ENCODE data around the gene C2CD2.
"Not testable (repeated sequence)": the region's sequence is repeated elsewhere in the genome, so short reads cannot be mapped to it uniquely, and the experiment has no call there.

Gene C2CD2

GRCh38 chr21:41956926-41957729, 3.3 kb upstream of the C2CD2 start:
- no peak for DNase-seq

- DNase-seq: no peak
Measured at GRCh38 chr21:41955516-41955915, 1.7 kb upstream of the C2CD2 start.

- no peak for DNase-seq
Measured at GRCh38 chr21:41954654-41955499, 1.1 kb upstream of the C2CD2 start.

GRCh38 chr21:41953249-41953830, 478 bp downstream of the C2CD2 start:
- DNase-seq: no peak

GRCh38 chr21:41952568-41953248, 1.1 kb downstream of the C2CD2 start:
- no peak for DNase-seq

- DNase-seq: no peak
Measured at GRCh38 chr21:41951876-41952567, 1.8 kb downstream of the C2CD2 start.

- no peak for DNase-seq
Measured at GRCh38 chr21:41950941-41951351, 2.9 kb downstream of the C2CD2 start.

- DNase-seq: not testable (repeated sequence)
Measured at GRCh38 chr21:41949631-41950030, 4.2 kb downstream of the C2CD2 start.

- DNase-seq: no peak
Measured at GRCh38 chr21:41948901-41949300, 4.9 kb downstream of the C2CD2 start.

GRCh38 chr21:41948078-41948895, 5.5 kb downstream of the C2CD2 start:
- no peak for DNase-seq

GRCh38 chr21:41945982-41946381, 7.8 kb downstream of the C2CD2 start:
- DNase-seq: no peak

- no peak for DNase-seq
Measured at GRCh38 chr21:41943851-41944250, 10.0 kb downstream of the C2CD2 start.

- DNase-seq: no peak
Measured at GRCh38 chr21:41942457-41942856, 11.4 kb downstream of the C2CD2 start.

- no peak for DNase-seq
Measured at GRCh38 chr21:41941941-41942340, 11.9 kb downstream of the C2CD2 start.

- no peak for DNase-seq
Measured at GRCh38 chr21:41940431-41940830, 13.4 kb downstream of the C2CD2 start.

GRCh38 chr21:41939391-41939790, 14.4 kb downstream of the C2CD2 start:
- DNase-seq: no peak

GRCh38 chr21:41933313-41934079, 20.3 kb downstream of the C2CD2 start:
- no peak for DNase-seq

- DNase-seq: no peak
Measured at GRCh38 chr21:41932576-41933312, 21.1 kb downstream of the C2CD2 start.

GRCh38 chr21:41932191-41932575, 21.6 kb downstream of the C2CD2 start:
- DNase-seq: no peak

- no peak for DNase-seq
Measured at GRCh38 chr21:41931041-41931451, 22.8 kb downstream of the C2CD2 start.

Data from activated CD4-positive, alpha-beta T cell treated with anti-CD3 and anti-CD28 coated beads, Interleukin-2, amount 50 U/mL, for 16 hours (primary cell).